ENCODE data around the gene ANKRD44.

ANKRD44 gene

DNA sequence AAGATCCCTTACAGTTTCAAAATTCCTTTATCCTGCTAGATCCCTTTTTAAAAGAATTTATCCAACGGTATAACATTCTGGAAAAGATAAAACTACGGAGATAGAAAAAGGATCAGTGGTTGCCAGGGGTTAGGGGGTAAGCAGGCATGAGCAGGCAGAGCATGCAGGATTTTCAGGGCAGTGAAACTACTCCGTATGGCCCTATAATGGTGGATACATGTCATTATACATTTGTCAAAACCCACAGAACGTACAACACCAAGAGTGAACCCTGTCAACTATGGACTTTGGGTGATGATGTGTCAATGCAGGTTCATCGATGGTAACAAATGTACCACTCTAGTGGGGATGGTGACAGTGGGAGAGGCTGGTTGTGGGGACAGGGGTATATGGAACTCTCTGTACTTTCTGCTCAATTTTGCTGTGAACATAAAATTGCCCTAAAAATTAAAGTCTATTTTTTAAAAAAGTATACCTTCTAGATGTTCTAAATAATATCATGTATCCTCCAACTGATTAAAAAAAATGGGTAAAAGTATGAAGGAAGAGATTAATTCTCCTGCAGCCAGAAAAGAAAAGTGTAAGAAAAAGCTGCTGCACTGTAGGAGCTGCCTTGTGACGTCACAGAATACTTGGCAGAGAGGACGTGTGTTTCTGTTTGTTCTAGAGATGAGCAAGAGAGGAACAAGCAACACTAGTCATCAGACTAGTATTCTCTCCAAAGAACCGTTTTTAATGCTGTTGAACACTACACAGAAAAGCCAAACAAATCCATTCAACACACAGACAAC, 23.6 kb downstream of the ANKRD44 start:
- DNase-seq = no peak

- DNase-seq = no peak
Measured at GRCh38 chr2:197285361-197285760, 25.2 kb downstream of the ANKRD44 start.

GRCh38 chr2:197284956-197285355, 25.6 kb downstream of the ANKRD44 start:
- DNase-seq = no peak

GRCh38 chr2:197281421-197281820, 29.2 kb downstream of the ANKRD44 start:
- no peak for DNase-seq

GRCh38 chr2:197280015-197280702, 30.4 kb downstream of the ANKRD44 start:
- no peak for DNase-seq

DNA sequence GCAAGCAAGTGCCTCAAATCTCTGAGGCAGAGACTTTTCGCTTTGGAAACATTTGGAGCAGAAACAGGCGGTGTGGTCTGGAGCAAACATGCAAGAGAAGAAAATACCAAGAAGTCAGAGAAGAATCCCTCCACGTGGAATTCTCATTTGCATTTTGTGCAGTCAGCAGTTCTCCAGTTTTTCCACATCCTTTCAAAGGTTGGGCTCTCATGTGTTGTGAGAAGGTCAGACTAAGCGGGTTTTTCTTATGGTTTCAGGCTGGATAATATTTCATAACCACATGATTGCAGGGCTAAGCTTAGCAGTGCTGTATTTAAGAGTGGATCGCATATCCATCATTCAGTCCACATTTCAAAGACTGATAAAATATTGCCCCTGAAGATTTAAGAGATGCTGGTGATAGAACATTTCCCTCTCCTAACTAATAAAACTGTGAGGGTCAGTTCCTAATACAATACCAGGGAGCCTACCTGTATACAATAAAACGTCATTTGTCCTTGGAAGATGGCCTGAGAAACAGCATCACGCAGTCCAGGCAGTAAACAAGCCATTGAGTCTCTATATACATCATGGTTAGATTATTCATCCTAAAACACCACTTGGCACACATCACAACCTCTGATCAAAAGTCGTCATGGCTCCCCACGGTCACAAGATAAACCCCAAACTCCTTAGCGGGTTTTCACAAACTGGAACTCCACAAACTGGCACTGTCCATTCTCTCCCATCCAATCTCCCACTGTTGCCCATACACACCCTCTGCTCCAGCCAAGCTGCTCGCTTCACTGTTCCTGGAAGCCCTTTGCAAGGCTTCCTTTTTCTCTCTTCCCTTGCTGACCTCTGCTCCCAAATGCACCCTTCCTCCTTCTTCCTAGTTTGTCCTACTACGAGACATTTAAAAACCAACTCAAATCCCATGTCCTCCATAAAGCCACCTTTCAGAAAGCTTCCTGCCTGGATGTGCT, 31.5 kb downstream of the ANKRD44 start:
- no peak for DNase-seq

DNA sequence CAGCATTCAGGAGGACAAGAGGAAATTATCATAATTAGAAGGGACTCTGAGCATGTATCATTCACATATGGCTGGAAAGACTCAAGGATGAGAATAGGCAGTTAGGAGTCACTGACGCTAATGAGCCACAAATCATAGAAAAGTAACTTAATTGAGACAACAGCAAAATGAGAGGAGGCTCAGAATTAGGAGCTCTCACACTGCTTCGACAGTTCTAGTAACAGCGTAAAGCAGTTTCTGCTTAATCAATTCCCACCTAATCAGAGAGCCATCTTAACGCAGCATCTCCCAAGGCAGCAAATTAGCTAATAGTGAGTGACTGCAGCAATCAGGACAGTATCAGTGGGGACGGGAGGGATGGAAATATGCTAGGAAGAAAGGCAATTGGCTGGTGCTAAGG, 32.8 kb downstream of the ANKRD44 start:
- no peak for DNase-seq

- DNase-seq = no peak
Measured at GRCh38 chr2:197276156-197276555, 34.4 kb downstream of the ANKRD44 start.

DNA sequence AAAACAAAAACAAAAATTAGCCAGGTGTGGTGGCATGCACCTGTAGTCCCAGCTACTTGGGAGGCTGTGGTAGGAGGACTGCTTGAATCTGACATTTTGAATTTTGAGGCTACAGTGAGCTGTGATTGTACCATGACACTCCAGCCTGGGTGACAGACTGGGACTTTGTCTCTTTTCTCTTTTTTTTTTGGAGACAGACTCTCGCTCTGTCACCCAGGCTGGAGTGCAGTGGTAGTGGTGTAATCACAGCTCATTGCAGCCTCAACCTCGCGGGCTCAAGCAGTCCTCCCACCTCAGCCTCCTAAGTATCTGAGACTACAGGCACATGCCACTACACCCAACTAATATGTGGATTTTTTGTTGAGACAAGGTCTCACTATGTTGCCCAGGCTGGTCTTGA, 35.6 kb downstream of the ANKRD44 start:
- DNase-seq = no peak

- DNase-seq = no peak
Measured at GRCh38 chr2:197274349-197274748, 36.2 kb downstream of the ANKRD44 start.

DNA sequence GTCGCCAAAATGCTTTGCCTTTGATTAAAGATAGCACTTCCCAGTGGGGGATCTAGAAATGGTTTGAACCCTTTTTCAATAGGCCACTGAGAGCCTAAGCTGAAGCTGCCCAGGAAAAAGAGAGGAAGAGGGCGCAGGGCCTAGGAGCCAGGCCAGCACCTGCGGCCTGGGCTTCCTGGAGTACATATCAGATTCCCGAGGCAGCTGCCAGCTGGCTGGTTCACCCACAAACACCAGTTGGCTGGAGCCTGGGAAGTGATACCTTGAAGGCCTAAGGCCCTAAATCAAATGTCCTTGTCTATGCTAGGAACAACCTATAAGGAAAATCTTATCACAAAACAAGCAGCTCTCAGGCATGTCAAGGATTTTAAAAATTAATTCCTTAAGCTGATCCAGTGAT, 37.1 kb downstream of the ANKRD44 start:
- DNase-seq = peak; percentile 85

GRCh38 chr2:197270601-197271000, 40.0 kb downstream of the ANKRD44 start:
- no peak for DNase-seq

- DNase-seq = no peak
Measured at GRCh38 chr2:197269815-197270214, 40.8 kb downstream of the ANKRD44 start.

GRCh38 chr2:197268786-197269584, 41.6 kb downstream of the ANKRD44 start:
- peak; percentile 2 for DNase-seq

DNA sequence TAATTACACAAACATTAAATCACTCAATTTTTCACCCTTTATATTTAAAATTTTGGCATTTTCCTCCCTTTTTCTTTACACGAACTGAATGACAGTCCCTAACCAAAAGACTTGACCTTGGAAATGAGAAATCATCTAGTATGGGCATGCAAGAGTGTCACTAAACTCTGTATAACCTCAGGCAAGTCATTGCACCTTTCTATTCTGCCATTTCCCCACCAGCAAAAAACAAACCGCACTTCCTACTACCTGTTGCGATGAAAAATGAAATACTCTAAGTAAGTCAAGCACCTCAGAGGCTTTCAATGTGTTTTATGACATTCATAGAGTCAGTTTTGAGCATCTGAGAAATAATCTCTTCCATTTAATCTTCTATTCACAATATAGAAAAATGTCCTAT, 44.1 kb downstream of the ANKRD44 start:
- no peak for DNase-seq

DNA sequence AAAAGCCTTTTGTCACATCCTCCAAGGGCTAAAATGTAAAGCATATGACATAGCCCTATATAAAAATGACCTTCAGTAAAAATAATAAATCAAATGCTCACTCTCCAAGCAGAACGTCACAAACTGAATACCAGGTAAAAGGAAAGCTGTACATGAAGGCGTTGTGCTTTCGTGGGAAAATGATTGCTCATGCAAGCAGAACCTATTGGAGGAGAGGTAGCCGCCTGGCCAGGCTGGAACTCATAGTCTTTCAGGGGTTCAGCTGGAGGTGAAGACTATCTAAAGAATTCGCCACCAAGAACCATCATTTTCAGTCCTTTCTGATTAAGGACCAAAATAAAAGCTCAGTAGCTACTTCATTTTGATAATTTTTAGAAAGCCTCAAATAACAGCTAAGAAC, 44.7 kb downstream of the ANKRD44 start:
- no peak for DNase-seq

- no peak for DNase-seq
Measured at GRCh38 chr2:197265036-197265435, 45.5 kb downstream of the ANKRD44 start.

GRCh38 chr2:197264332-197264731, 46.2 kb downstream of the ANKRD44 start:
- no peak for DNase-seq

- peak; percentile 22 for DNase-seq
Measured at GRCh38 chr2:197263077-197263476, 47.5 kb downstream of the ANKRD44 start.

- DNase-seq = no peak
Measured at GRCh38 chr2:197261808-197262226, 48.8 kb downstream of the ANKRD44 start.

GRCh38 chr2:197259470-197259999, 51.0 kb downstream of the ANKRD44 start:
- DNase-seq = no peak

DNA sequence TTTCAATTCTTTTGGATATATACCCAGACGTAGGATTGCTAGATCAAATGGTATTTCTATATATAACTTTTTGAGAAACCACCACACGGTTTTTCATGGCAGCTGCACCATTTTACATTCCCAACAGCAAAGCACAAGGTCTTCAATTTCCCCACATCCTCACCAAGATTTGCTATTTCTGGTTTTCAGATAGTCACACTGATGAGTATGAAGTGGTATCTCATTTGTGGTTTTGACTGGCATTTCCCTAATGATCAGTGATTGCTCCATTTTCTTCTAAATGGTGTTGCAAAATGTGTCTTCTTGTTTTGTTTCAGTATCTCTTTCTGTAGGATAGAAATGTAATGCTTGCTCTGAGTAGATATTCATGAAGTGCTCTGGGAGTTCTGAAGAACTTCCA, 52.0 kb downstream of the ANKRD44 start:
- no peak for DNase-seq
